ENCODE data around the gene FCAMR.
A peak's percentile ranks its signal among the peaks of the same experiment; 100 is the strongest.

Gene FCAMR

GRCh38 chr1:206998816-206999215, 28.6 kb upstream of the FCAMR start:
- DNase-seq, result no peak

DNA sequence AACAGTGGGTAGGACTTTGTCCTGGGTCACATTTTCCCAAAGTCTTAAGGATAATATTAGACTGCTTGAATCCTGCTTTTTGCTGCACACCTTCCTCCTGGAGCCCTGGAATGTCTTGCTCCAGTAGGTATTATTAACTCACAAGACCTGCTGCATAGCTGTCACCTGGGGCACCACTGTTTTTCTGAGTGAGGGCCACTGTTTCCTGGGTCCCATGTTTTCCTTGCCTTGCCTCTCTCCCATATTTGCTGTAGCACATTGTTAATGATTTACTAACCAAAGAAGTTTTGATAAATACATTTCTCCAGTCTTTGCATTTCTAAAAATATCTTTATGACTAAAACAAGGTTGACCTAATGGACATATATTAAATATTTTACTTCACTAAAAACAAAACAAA, 22.5 kb upstream of the FCAMR start:
- no peak for DNase-seq

GRCh38 chr1:206987873-206988272, 17.6 kb upstream of the FCAMR start:
- no peak for DNase-seq

GRCh38 chr1:206986885-206987284, 16.6 kb upstream of the FCAMR start:
- DNase-seq, result no peak

DNA sequence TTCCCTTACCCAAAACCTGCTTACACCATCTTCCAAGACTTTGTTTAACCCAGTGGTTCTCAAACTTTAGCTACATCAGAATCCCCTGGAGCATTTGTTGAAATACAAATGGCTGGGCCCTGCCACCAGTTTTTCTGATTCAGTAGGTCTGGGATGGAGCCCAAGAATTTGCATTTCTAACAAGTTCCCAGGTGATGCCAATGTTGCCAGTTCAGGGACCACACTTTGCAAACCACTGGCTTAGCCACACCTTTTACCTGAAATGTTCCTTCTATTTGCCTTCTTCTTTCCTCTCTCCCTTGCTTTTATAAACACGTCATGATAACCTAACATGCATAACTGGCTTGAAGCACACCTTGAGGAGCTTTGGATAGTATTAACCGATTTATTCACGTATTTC, 16.1 kb upstream of the FCAMR start:
- DNase-seq, result no peak

DNA sequence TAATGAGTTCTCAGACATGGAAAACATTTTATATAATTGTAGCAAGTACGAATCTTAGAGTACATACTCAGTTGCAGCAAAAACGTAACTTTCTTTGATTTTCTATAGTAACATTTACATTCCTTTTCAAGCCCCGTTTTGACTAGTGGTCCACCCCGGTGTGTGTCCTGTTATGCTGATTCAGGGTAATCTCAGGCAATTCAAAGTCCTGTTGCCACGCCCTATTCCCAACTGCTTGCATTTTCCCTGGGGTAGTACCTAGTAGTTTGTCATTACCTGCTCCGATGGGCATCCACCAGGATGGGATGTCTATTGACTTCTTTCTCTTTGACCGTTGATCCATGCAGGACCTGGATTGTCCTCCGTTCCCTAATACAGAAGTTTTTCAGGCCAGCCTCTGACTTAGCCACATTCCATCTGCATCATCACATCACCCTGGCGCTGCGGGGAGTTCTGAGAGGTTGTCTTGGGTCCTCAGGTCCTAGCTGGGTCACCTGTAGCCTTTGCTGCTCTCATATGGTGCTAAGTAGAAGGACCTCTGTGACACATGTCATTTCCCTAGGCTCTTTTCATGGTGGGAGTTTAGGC, 15.0 kb upstream of the FCAMR start:
- DNase-seq, result no peak

DNA sequence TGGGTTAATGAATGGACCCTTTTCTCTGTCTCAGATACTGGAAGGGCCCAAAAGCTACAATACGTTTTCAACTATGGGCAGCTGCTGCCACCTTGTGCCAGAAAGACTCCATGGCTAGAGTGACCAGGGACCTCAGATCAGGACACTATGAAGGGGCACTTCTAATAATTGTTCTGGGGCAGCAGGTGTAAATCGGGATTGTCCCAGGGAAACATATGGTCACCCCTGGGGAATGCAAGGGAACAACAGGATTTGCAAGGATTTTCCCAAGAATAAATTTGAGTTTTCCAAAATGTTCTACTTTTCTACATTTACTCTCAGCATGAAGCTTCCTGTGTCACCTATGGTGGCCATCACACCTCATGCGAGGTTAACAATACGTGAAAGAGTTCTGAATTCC, 12.0 kb upstream of the FCAMR start:
- DNase-seq, result peak; percentile 48

DNA sequence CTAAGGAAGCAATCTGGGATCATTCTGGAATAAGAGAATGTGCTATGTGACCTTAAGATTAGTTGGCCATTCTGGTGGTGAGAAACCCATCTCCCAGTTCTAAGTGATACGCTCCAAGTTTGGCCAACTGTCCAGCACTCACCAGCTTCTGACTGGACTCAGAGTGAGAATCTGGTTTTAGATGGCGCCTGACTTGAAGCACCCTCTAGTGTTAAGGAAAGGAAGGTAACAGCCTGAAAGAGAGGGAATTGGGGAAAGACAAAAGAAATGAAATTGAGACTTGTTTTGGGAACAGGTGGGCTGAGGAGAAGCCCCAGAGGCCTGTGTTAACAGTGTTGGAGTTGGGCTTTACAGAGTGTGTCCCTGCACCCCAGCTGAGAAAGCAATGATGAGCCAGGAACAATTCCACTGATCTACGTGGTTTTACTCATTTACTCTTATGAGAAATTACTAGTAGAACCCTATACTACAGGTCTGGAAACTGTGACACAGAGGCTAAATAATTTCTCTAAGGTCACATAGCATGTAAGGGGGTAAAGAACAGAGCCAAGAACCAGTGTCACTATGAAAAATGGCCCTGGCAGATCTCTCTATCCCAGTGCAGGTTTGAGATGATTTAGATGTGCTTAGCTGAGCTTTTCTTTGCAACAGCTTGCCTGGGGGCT, 9.3 kb upstream of the FCAMR start:
- DNase-seq, result no peak

DNA sequence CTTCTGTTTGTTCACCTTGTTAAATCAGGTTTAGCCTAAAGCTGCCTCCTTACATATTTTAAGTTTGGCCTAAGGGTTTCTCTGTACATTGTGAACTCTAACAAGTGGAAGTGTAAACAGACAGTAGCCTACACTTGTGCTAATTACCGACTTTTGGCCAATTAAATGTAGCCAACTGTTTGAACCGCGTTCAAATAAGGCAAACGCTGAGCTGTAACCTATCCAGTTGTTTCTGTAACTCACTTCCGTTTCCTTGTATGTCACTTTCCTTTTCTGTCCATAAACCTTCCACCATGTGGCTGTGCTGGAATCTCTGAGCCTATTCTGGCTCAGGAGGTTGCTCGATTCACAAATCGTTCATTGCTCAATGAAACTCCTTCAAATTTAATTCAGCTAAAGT, 8.0 kb upstream of the FCAMR start:
- DNase-seq, result no peak

DNA sequence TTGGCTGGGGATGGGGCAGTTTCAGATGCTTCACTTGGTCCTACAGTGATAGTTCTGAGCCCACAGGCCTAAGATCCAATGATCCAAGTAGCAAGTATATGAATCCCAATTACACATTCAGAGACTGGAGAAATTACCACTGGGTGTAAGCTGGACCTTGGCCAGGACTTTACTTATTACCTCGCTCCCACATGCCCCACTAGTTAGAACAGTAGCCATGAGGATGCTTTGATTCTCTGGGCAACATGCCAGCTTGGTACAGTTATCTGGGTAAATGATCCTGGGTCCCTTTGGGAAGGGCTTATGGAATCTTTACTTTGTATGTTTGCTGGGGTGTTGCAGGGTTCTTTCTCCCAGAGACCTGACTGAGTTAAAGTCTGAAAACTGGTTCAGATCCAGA, 5.0 kb upstream of the FCAMR start:
- no peak for DNase-seq

GRCh38 chr1:206974140-206974539, 3.9 kb upstream of the FCAMR start:
- no peak for DNase-seq

- no peak for DNase-seq
These were observed 2.5 kb upstream of the FCAMR start for GRCh38 chr1:206972728-206973127.

DNA sequence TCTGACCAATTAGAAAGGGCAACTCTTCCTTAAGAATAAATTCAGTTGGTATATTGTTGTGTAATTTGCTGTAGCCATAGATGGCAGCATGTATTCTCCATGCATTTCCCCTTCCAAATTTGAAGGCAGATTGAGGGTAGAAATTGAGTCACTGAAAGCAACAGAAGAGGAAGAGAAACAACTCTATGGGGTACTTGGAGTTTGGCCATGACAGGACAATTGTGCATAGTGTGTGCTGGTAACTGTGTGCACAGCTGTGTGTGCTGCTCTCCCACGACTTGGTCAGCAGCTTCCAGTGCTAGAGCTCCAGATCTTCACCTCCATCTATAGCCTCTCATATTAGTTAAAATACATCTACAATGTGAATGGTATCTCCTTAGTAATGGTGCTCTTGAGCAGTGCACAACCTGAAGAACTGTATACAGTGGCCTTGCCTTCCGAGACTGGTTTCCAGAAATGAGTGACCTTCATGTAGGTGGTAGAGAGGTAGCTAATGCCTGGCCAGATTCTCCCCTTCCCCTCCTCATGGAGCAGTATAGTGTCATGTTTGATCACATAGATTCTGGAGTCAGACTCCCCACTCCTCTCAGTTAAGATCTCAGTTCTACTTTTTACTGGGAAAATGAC, 882 bp upstream of the FCAMR start:
- no peak for DNase-seq

DNA sequence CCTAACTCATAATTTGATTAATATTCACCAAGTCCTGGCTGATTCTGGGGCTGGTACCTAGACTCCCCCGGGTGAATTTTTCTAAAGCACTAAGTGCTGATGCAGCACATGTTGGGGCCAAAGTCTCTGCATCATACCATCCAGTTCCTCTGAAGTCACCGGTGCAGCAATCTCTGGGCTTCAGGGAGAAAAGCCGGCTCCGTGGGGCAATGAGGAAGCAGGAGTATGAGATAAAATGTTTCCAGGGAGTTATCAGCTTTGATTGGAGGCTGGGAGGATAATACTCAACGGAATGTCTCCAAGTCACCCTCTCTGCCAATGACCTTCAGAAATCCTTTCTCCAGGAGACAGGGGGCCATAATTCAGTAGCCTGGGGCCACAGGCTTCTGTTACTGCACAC, 1.2 kb downstream of the FCAMR start:
- DNase-seq, result no peak

GRCh38 chr1:206967096-206967849, 3.0 kb downstream of the FCAMR start:
- no peak for DNase-seq

DNA sequence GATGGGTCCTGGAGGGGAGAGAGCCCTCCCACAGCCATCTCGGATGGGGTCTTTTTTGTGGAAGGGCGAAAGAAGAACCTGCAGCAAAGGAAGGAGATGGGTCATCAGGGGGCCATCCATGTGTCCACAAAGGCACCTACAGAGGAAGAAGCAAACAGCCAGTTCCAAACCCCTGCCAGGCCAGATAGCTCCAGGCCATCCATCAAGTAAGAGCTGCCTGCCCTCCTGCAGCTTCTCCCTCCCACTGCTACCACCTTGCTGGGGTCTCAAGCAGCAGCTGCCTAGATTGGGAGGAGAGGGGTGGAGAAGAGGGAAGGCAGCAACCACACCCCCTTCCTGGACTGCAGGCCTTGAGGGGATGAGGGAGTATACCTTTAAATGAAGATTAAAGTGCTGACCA, 4.5 kb downstream of the FCAMR start:
- DNase-seq, result no peak

DNA sequence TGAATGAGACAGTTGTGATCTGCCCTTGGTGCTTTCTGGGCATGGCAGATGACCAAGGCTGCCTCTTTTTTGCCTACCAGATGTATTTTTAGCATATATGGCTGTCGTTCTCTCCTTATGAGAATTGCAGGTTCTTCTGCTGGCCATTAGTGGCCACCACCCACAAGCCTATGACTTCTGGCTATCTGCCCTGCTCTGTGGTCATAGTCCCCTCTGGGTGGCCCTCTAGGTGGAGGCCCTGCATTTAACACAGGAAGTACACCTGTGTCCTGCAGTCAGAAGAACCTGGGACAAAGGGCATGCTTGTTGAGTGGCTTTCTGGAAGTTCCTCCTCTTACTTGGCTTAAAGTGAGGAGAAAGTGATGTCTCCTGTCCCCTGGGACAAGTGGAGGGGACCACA, 6.5 kb downstream of the FCAMR start:
- DNase-seq, result no peak

GRCh38 chr1:206963119-206963712, 7.0 kb downstream of the FCAMR start:
- no peak for DNase-seq

GRCh38 chr1:206962272-206962671, 8.0 kb downstream of the FCAMR start:
- DNase-seq, result no peak

- no peak for DNase-seq
These were observed 8.6 kb downstream of the FCAMR start for GRCh38 chr1:206961668-206962067.

DNA sequence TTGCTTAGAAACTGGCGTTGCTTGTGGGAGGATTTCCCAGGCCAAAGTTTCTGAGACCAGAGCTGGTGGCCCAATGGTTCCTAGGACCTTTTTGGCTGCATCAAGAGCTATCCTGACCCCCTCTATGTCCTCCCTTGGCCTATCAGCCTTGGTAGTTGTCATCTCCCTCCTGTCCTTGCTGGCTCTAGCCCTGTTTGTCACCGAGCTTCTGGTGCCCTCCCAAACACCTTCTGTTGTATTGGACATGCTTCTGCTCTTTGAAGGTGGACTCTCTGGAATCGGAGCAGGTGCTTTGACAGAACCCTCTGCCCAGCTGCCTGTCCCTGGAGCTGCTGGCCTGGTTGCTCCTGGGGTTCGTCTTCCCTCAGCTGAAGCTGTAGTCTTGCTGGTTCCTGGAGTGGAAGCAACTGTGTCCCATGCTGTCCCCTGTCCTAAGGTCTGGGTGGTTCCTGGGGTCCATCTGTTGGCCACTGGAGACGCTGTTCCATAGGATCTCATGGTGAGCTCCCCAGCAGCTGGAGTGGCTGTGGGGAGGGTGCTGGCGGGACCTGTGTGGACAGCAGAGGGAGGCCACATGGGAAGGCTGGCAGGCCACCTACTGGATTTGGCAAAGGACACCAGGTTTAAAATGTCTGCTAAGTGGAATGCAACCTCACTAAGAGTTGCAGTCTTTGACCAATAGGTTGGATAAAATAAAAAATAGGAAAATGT, 9.4 kb downstream of the FCAMR start:
- DNase-seq, result no peak

- no peak for DNase-seq
These were observed 12.1 kb downstream of the FCAMR start for GRCh38 chr1:206958144-206958543.

DNA sequence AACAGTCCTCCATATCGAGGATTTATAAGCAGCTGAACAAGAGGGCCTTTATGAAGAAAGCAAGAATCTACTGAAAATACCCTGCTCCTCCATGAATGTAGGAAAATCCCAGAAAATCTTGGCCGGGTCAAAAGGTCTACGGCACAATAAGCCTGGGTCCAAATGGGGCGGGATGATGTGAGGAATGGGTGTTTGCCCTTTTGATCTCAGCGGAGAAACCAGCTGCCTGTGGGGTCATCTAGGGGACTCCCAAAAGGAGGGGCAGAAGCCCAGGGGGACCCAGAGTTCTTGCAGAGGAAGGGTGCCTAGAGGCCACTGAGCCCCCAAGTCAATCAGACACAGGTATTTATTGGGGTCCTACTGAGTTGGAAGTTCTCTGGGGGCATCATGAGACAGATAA, 12.6 kb downstream of the FCAMR start:
- DNase-seq, result no peak

Data from activated CD4-positive, alpha-beta T cell treated with anti-CD3 and anti-CD28 coated beads for 1 hour (primary cell).